GM18909 (cell line): ENCODE results near the gene TMEM163.
"Not testable (repeated sequence)": the region's sequence is repeated elsewhere in the genome, so short reads cannot be mapped to it uniquely, and the experiment has no call there.

Source experiments
- ATAC-seq: cut with Tn5 transposase; IDR thresholded peaks from one replicate; pipeline ENCODE4 v1.9.1; 2021; ENCODE audit warnings: mild to moderate bottlenecking; ENCODE audit not compliant: unreplicated experiment, poor library complexity

The TMEM163 gene

DNA sequence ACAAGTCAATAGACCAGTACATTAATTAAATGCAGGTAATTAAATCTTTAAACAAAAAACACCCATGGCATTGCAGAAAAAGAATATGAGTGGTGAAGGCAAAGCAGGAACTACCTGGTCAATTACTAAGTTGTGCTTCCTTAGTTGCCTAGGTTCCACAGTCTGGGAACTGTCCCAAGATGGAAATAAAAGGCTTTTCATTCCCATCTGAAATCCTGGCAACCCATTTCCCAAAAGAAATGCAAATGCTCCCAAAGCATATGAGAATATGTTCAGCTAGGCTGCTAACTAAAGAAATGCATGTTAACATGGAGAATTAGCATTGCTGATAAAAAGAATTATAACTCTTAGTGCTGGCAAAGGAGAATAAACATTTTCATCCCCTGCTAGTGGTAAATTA, 177.8 kb downstream of the TMEM163 start:
- no peak for ATAC-seq

DNA sequence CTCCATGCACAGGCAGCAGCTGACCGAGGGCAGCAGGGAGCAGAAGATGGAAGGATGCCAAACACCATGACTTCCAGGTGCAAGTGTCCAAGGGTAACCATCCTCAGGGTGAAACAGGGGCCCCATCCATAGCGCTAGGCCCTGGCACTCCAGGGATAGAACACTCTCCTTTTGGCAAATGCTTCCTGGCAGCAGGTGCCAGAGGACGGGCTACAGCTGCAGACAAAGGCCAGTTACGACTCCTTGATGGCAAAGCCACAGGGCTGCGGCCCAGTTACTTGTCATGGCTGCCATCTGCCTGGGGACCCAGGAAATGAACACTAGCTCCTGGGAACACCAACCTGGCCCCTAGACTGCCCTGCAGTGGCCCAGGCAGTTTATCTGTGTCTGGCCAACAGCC, 178.8 kb downstream of the TMEM163 start:
- no peak for ATAC-seq

DNA sequence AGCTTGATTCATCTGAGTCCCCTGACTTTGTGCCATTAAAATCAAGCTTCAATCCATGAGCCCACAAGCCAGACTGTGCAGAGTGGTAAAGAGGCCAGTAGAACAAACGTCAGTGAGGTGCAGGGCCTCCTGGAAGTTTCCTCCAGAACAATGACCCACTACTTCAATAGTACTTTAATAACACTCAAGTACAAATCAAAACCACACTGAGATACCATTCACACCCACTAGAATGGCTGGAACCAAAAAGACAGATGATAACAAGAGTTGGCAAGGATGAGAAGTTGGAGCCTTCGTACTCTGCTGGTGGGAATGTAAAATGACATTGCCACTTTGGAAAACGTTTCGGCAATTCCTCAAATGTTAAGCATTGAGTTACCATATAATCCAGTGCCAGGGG, 181.1 kb downstream of the TMEM163 start:
- ATAC-seq, result no peak

DNA sequence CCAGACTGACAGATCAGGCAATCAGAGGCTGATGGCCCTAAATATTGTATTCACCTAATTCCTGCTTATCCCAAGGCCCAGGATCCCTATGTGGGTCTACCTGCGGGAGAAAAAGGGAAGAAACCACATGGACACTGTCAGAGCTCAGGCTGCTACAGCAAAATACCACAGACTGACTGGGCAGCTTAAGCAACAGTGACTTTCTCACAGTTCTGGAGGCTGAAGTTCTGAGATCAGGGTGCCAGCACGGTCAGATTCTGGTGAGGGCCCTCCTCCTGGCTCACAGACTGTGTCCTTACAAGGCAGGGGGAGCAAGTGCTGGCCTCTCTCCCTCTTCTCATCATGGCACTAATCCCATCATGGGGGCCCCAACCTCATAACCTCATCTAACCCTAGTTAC, 181.7 kb downstream of the TMEM163 start:
- ATAC-seq, result no peak

DNA sequence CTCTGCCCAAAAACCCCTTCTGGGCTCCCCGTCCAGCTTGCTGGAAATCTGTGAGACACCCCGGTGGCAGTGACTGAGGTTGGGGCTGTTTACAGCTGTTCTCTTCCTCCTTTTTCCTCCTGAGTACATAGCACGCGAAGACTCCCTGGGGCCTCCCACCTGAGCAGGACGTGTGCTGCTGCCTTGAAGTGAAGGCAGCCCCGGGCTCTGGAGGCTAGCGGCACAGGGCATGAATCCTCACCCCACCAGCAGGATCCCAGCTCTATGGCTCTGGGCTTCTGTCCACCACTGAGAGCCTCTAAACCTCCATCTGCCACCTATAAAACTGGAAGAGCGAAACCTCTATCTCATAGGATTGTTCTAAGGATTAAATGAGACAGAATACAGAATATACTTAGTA, 182.5 kb downstream of the TMEM163 start:
- ATAC-seq, result no peak

DNA sequence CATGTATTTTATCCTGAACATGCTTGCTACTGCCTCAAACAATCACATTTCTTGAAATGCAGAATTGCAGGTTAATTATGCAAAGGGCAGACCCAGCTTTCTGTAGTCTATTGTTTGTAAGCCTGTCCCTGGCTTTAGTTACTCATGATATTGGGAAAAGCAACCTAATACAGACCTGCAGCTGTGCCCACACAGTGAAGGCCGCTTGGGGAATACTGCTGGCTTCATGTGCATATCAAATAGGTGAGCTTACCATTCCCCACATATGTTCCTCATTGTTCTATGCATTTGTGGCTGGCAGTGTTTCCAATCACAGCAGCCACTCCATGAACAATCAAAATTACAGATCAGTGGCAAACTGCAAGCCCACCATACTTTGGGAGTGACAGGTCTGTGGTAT, 186.3 kb downstream of the TMEM163 start:
- ATAC-seq, result no peak

DNA sequence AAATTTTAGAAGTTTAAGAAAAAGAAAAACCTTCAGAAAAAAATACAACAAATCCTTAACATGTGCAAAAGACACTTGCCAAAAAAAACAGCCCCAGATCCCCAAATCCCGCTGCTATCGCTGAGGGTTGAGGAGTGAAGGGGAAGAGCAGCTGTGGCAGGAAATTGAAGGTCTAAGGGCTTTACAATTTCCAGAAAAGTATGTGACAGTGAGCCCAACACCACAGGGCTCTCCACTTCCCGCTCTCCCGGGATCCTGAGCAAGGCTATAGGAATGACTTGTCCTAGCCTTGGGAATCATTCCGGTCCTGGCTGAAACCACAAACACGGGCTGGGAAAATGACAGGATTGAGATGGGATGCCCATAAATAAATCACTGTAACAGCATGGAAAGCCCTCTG, 191.4 kb downstream of the TMEM163 start:
- ATAC-seq, result no peak

DNA sequence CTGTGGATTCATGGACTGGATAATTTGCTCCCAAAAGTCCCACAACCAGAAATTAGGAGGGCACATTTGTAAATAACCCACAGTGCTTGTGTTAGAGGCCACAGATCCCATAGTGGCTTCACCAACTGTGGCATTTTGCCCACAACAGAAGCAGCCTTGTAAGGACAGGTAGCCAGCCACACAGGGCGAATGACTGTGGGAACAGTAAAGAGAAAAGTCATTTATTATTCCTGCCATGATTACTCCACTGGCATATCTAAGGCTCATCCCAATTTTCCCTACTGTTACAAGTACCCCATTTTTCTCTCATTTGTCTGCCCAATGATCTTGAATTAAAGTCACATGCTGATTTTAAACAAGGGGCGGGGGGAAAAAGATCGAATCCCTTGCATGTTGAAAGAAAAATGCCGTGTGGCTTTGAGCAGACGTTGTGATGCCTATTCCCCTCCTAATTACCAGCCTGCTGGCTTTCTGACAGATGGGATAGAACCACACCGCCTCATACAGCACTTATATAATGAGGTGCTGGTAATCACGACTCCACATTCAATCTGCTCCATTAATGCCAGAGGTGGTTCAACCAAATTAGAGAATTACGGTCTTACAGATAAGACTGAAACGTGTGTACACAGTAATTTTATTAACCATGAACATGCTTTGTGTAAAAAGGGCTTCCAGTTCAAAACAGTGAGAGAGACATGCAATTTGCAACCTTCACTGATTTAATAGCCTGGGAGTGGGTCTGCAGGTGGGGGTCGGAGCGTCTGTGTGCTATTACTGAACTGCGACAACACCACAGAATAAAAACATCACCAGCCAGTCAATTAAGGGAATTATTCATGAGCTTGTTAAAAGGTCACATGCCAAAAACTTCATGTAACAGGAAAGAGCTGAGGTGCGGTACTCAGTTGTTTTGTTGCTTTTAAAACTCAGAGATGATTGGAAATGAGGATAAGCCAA, 196.0 kb downstream of the TMEM163 start:
- no peak for ATAC-seq

DNA sequence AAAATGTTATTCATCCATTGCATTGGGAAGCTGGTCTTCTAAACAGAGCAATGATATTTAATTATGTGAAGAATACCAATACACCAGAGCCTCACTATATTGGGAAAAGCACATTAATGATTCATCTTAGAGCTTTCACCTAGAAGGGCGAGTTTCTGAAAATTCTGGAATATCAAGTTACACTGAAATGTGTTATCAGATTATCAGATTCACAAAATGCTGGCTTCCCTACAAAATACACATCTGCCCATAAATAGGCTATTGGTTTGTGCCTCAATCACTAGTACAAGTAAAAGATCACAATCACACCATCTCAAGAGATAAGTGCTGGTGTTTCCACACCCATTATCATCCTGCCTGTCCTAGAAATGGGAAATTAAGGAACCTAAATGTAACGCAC, 200.7 kb downstream of the TMEM163 start:
- no peak for ATAC-seq

DNA sequence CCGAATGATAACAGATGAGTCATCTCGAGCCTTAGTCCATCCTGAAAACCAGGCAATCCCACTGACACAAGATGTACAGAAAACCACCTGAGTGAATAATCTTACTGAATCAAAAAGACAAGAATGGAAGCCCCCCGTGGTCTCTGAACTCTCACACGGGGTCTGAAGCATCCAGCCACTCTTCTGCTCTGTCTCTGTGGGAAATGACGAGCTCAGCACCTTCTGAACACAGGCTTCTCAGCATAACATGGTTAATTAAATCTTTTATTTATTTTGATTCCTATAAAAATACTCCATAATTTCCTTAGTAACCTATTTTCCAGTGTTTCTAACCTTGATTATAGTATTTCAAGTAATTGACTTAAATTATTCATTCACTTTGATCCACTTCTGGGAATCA, 203.7 kb downstream of the TMEM163 start:
- no peak for ATAC-seq

DNA sequence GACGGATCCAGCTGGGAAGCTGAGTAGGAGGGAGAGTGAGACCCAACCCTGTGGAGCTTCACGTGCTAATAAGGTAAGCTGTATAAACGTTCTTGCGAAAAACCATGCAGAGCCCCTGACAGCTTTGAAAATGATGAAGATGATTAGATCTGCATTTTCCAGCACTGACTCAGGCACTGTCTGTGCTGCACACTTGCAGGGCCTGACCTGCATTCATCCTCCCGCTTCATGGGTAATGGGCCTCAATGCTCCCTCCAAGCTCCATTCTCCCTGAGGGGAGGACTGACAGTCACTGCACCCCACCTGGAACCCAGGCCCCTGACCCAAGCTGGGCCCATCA, 205.4 kb downstream of the TMEM163 start:
- no peak for ATAC-seq

DNA sequence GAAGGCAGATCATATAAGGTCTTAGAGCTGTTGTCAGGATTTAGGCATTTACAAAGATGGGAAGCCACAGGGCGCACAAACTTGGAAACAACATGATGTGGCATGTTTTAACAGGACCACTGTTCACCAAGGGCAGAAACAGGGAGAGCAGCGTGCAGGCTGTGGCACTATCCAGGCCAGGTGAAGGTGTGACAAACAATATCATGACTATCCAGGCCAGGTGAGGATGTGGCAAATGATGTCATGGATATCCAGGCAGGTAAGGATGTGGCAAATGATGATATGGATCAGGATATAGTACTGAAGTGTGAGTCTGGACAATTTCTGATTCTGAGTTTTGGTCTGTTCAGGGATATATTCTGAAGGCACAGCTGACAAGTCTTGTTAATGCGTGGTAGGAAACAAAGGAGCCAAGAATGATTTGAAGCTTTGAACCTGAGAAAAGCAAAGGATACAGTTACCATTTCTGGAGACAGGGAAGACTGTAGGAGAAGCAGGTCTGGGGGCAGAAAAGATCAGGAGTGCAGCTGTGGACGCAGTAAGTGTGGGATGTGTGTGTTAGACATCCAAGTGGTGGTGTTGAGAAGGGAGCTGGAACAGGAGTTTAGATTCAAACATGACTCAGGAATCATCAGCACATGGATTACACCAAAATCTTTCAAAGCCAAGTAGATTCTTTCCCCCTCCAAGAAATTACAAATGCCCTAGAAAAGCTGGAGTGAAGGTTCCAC, 205.9 kb downstream of the TMEM163 start:
- ATAC-seq, result no peak

DNA sequence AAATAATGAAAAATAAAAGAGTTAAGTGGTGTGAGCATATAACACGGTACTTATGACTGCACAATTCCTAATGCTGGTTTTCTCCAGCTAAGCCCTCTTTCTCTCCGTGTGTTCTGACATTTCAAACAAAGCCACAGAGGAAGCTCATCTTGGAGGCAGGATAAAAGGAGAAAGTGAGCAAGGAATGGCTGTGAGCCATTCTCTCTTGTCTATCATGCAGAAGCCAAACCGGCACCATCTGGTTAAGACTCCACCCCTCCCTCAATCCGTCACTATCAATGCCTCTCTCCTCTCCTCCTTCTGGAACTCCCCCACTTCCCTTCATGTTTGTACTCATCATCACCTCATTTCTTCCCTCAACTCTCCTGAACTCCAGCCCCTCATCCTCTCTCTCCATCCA, 210.4 kb downstream of the TMEM163 start:
- no peak for ATAC-seq

DNA sequence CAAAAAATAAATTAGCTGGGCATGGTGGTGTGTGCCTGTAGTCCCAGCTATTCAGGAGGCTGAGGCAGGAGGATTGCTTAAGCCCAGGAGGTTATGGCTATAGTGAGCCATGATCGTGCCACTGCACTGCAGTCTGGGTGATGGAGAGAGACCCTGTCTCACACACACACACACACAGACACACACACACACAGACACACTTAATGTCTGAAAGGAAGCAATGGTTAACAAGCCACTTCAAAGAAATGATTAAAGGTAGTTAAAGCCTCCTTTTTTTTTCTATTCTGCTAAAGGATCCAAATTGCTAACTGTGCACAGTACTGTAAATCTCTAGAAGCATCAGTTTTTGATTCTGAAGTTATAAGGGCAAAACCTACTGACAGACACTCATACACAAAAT, 211.1 kb downstream of the TMEM163 start:
- ATAC-seq, result no peak

DNA sequence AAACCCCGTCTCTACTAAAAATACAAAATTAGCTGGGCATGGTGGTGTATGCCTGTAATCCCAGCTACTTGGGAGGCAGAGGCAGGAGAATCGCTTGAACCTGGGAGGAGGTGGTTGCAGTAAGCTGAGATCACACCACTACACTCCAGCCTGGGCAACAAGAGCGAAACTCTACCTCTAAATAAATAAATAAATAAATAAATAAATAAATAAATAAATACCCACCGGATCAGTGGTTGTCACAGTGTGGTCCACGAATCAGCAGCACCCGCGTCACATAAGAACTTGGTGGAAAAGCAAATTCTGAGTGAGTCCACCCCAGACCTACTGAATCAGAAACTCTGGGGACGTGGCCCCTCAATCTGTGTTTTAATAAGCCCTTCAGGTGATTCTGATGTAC, 211.6 kb downstream of the TMEM163 start:
- ATAC-seq, result not testable (repeated sequence)

DNA sequence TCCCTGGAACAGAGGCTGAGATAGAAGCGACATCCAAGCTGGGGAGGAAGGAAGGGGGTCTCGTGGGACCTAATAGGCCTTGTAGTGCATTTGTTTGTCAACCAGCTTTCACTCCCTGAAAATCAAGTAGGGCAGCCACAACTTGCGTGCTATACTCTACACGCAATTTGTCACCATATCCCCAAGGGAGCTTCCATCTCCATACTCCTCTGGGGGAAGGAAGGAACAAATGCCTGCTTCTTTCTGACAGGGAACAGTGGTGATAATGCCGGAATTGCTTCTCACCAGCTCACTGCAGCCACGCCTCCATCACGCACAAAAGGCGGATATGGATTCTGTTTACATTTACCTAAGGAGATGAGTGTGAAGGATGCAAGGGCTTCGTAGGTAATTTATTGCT, 213.4 kb downstream of the TMEM163 start:
- ATAC-seq, result no peak

DNA sequence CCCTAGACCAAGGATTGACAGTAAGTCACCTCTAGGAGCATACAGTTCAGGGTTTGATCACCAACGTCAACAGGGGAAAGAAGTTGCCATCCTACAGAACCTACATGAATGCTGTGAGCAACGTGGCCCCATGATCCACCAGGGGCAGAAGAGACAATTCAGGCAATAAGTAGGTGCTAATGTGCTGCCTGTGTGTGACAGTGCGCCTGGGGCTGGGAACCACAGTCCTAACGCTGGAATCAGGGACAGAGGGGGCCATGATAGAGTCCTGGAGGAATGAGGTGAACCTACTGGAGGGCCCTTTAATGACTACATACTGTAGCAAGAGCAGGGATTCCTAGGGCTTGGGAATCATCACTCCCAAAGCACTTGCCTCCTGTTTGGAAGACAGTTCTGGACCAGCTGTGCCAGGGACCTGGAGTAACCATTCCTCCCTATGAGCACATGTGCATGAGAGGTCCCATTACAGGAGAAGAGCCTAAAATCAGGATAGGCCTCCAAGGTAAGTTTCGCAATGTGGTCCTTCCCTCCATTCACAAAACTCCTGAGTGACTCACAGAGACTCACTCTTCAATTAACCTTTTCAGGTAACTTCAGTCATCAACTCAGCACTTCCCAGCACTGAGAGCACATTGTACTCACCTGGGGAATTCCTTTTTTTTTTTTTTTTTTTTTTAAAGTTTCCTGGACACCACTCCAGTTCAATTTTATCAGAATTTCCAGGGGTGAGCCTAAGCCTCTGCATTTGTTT, 214.0 kb downstream of the TMEM163 start:
- ATAC-seq, result no peak

DNA sequence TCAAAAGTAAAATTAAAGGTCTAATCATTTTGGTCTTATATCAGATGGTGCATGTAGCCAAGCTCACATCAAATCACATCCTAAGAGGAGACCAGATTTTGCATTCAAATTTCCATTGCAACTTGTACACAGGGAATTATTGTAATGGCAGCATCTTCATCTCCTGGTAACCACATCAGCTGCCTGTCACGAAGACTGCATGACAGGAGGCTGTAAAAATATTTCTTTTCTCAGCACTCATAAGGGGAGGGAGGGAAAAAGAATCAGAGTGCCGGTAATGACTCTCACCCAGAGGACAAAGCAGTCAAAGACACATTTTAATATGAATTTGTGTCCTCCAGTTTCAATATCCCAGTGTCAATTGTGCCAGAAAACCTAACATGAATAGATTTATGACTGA, 216.7 kb downstream of the TMEM163 start:
- ATAC-seq, result no peak

DNA sequence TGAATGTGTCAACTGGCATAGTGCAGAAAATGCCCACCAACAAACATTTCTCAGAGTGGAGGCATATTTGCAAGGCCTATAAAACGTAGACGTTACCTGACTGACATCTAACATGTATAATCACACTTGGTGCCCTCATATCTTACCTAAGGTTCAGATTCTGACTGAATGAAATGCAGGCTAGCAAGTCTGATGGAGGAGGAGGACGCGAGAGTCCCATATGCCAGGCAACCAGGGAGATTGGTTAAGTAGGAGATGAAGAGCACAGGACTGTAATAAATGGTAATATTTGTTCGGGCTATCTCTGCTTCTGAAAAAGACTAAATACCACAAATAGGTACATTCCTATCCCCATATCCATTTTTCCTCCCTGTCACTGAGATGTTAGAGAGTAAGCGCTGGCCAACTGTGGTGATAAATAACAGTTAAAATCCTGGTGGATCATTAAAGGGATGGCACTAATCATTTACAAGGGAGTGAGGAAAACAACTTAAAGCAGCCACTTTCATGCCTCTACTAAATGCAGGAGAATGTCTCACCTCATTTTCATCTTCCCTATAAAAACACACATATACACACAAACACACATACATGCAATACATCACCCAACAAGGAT, 217.2 kb downstream of the TMEM163 start:
- ATAC-seq, result no peak

DNA sequence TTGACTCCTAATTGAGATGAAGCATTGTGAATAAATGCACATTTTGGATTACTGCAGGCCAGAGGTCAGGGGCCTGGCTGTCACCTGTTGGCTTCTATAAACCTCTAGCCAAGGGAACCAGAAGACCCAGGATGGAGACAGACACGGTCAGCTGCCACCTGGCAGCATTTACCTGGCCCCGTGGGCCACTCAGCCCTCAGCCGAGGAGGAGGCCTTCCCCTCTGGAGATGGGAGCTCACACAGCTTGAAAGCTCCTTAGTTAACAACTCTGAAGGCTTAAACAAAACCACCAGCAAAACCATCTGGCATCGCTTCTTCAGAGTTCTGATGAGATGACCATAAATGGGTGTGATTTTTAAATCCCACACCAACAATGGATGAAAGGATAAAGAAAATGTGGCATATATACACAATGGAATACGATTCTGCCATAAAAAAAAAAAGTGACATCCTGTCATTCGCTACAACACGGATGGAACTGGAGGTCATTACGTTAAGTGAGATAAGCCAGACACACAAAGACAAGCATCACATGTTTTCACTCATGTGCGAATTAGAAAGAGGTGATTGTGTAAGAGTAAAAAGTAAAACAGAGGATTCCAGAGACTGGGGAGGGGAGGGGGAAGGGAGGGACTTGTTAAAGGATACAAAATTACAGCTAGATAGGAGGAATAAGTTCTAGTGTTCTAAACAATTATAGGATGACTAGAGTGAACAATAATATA, 218.4 kb downstream of the TMEM163 start:
- no peak for ATAC-seq
